Nephron progenitor cell (in vitro differentiated cells): ENCODE results near the gene FAM24B.

Experiments
- DNase-seq: peaks from one replicate; pipeline ENCODE4 v3.0.0; 2021
- H3K27ac Mint-ChIP-seq: 2 replicates; pipeline ENCODE4 v1.8.0; 2021; ENCODE audit warnings: mild to moderate bottlenecking, moderate library complexity, mixed read lengths
- H3K27me3 Mint-ChIP-seq: 2 replicates; pipeline ENCODE4 v1.8.0; 2021; ENCODE audit warnings: mild to moderate bottlenecking, low read depth, mixed read lengths; ENCODE audit not compliant: poor library complexity
- H3K36me3 Mint-ChIP-seq: 2 replicates; pipeline ENCODE4 v1.8.0; 2021; ENCODE audit warnings: low read depth, mixed read lengths
- H3K4me1 Mint-ChIP-seq: 2 replicates; pipeline ENCODE4 v1.8.0; 2021; ENCODE audit warnings: mixed read lengths
- H3K4me3 Mint-ChIP-seq: 2 replicates; pipeline ENCODE4 v1.8.0; 2021; ENCODE audit warnings: mild to moderate bottlenecking, moderate library complexity, mixed read lengths
- H3K9me3 Mint-ChIP-seq: 2 replicates; pipeline ENCODE4 v1.8.0; 2021; ENCODE audit warnings: mild to moderate bottlenecking, moderate library complexity, mixed read lengths
- CTCF ChIP-seq: fragments of 200-600 bp; sonication (generic); IDR thresholded peaks from 2 replicates; pipeline ENCODE4 v1.5.0; 2021; ENCODE audit warnings: antibody characterized with exemption

FAM24B gene

DNA sequence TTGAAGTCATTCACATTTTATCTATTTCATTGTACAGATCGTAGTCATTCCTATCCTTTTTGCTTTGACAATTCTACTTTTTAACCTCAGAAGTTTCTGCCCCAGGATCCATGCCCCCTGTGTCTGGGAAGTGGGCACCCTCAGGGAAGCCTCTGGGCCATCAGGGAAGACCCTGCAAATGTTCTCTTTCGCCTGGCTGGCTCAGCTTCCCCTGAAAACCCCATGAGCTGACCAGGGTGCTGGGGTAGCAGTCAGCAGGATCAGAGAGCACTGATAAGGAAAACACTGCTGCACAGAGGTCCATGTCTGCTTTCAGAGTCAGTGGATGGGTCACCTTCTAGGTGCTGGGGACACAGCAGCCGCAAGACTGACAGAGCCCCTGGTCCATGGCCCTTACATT, 57.6 kb downstream of the FAM24B start:
- Mint-ChIP-seq H3K4me1 (peaks cover 18% of the 10 kb centered on the region), H3K27me3 (peaks cover 7% of the 10 kb centered on the region)

DNA sequence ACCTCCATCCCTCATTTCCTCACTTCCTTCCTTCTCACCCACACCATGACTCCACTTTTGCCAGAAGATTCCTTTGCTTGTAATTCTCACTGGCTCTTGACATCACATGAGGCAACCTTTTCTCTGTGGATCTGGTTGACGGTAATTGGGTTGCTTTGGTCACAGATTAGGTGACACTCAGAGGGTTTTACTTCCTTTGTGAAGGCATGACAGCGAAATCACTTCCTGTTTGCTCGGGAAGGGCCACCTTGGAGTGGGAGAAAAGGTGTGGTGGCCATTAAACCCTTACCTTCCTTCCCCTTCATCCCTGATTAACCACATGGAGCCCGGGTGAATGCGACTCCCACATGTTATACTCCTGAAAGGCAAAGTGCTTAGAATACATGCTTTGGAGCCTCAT, 63.9 kb downstream of the FAM24B start:
- no peaks in the 10 kb centered on the region for H3K4me1 Mint-ChIP-seq
- no peak for TF ChIP-seq CTCF
- no peak overlapping the region for H3K27ac Mint-ChIP-seq
- no peak overlapping the region for H3K4me3 Mint-ChIP-seq
- H3K36me3 Mint-ChIP-seq = no peaks in the 10 kb centered on the region
- H3K9me3 Mint-ChIP-seq = no peaks in the 10 kb centered on the region
- peaks cover 12% of the 10 kb centered on the region for H3K27me3 Mint-ChIP-seq
- no peak for DNase-seq

More for the DNA sequence above, 57.6 kb downstream of the FAM24B start:
- DNase-seq = no peak
- no peaks in the 10 kb centered on the region for H3K36me3 Mint-ChIP-seq
- H3K27ac Mint-ChIP-seq = no peak overlapping the region
- no peaks in the 10 kb centered on the region for H3K9me3 Mint-ChIP-seq
- TF ChIP-seq CTCF = no peak
- no peak overlapping the region for H3K4me3 Mint-ChIP-seq

- TF ChIP-seq CTCF = no peak
- Mint-ChIP-seq H3K36me3 (no peaks in the 10 kb centered on the region), H3K27me3 (peaks cover 12% of the 10 kb centered on the region), H3K9me3 (no peaks in the 10 kb centered on the region), H3K27ac (no peak overlapping the region), H3K4me1 (no peaks in the 10 kb centered on the region), H3K4me3 (no peak overlapping the region)
- no peak for DNase-seq
These were observed 64.9 kb downstream of the FAM24B start for GRCh38 chr10:122814493-122814892.

GRCh38 chr10:122812751-122813150, 66.6 kb downstream of the FAM24B start:
- peaks cover 12% of the 10 kb centered on the region for H3K27me3 Mint-ChIP-seq
- H3K4me1 Mint-ChIP-seq = no peaks in the 10 kb centered on the region
- no peaks in the 10 kb centered on the region for H3K36me3 Mint-ChIP-seq
- no peak overlapping the region for H3K4me3 Mint-ChIP-seq
- no peak overlapping the region for H3K27ac Mint-ChIP-seq
- H3K9me3 Mint-ChIP-seq = no peaks in the 10 kb centered on the region
- no peak for DNase-seq
- TF ChIP-seq CTCF = no peak

DNA sequence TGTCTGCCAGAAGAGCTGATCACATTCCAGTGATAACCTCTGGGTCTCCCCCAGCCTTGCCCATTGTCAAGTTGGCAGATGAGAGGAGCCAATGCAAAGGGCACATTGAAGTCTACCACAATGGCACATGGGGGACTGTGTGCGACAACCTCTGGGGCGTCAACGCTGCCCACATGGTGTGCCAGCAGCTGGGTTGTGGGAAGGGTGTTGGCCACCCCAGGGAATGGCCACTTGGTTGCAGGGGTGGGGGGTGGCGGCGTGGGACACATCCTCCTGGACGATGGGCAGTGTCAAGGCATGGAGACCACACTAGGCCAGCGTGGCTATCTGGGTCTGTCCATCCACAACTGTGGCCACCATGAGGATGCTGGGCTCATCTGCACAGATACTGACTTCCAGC, 77.1 kb downstream of the FAM24B start:
- no peak for TF ChIP-seq CTCF
- H3K27me3 Mint-ChIP-seq = peaks cover 23% of the 10 kb centered on the region
- no peak overlapping the region for H3K27ac Mint-ChIP-seq
- no peaks in the 10 kb centered on the region for H3K9me3 Mint-ChIP-seq
- H3K36me3 Mint-ChIP-seq = no peaks in the 10 kb centered on the region
- no peak for DNase-seq
- no peaks in the 10 kb centered on the region for H3K4me1 Mint-ChIP-seq
- H3K4me3 Mint-ChIP-seq = no peak overlapping the region
